ENCODE results near the gene SRSF5.

DNA sequence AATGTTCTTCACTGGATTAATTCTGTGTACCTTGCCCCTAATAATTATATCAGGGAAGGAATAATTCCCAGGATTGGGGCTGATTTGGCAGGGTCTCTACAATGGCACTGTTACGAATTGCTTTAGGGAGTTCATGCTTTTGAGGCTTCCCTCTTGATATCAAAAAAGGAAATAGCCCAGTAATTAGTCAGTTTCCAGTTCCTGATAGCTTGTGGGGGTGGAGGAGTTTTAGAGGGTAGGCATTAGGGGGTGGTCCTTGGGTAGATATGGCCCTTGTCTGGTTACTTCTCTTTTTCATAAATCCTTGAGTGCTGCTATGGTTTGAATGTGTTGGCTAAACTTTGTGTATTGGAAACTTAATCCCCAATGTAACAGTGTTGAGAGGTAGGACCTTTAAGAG is 6.1 kb upstream of the SRSF5 start:
- TF ChIP-seq, protein P1, sequence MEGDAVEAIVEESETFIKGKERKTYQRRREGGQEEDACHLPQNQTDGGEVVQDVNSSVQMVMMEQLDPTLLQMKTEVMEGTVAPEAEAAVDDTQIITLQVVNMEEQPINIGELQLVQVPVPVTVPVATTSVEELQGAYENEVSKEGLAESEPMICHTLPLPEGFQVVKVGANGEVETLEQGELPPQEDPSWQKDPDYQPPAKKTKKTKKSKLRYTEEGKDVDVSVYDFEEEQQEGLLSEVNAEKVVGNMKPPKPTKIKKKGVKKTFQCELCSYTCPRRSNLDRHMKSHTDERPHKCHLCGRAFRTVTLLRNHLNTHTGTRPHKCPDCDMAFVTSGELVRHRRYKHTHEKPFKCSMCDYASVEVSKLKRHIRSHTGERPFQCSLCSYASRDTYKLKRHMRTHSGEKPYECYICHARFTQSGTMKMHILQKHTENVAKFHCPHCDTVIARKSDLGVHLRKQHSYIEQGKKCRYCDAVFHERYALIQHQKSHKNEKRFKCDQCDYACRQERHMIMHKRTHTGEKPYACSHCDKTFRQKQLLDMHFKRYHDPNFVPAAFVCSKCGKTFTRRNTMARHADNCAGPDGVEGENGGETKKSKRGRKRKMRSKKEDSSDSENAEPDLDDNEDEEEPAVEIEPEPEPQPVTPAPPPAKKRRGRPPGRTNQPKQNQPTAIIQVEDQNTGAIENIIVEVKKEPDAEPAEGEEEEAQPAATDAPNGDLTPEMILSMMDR (IDR thresholded peaks at IDR 0.05), result no peak
- TF ChIP-seq EZH2 (IDR thresholded peaks at IDR 0.05) (no peak), EZH2phosphoT487 (IDR thresholded peaks at IDR 0.05) (no peak)
